Measurements from ENCODE around the gene CRB2.
A peak's percentile ranks its signal among the peaks of the same experiment; 100 is the strongest.
"Not testable (repeated sequence)": the region's sequence is repeated elsewhere in the genome, so short reads cannot be mapped to it uniquely, and the experiment has no call there.

CRB2 gene

GRCh38 chr9:123383512-123384170 is 27.6 kb downstream of the CRB2 start:
- DNase-seq = no peak

- peak; percentile 29 for DNase-seq
These were observed 31.7 kb downstream of the CRB2 start for GRCh38 chr9:123387686-123388085.

- DNase-seq = peak; percentile 36
These were observed 33.1 kb downstream of the CRB2 start for GRCh38 chr9:123389070-123389469.

GRCh38 chr9:123389698-123390097 is 33.7 kb downstream of the CRB2 start:
- no peak for DNase-seq

GRCh38 chr9:123390337-123391135 is 34.5 kb downstream of the CRB2 start:
- no peak for DNase-seq

- no peak for DNase-seq
These were observed 35.2 kb downstream of the CRB2 start for GRCh38 chr9:123391233-123391632.

- no peak for DNase-seq
These were observed 35.9 kb downstream of the CRB2 start for GRCh38 chr9:123391946-123392345.

GRCh38 chr9:123392802-123393201 is 36.8 kb downstream of the CRB2 start:
- no peak for DNase-seq

GRCh38 chr9:123394291-123395235 is 38.6 kb downstream of the CRB2 start:
- no peak for DNase-seq

GRCh38 chr9:123395276-123395688 is 39.3 kb downstream of the CRB2 start:
- no peak for DNase-seq

GRCh38 chr9:123395689-123396511 is 39.9 kb downstream of the CRB2 start:
- no peak for DNase-seq

- DNase-seq = no peak
These were observed 42.0 kb downstream of the CRB2 start for GRCh38 chr9:123397975-123398374.

GRCh38 chr9:123398938-123399337 is 42.9 kb downstream of the CRB2 start:
- DNase-seq = not testable (repeated sequence)

GRCh38 chr9:123399803-123400378 is 43.9 kb downstream of the CRB2 start:
- DNase-seq = no peak

GRCh38 chr9:123400926-123401503 is 45.0 kb downstream of the CRB2 start:
- DNase-seq = no peak

- peak; percentile 12 for DNase-seq
These were observed 46.0 kb downstream of the CRB2 start for GRCh38 chr9:123401879-123402513.

GRCh38 chr9:123402981-123403509 is 47.0 kb downstream of the CRB2 start:
- DNase-seq = no peak

GRCh38 chr9:123406016-123406415 is 50.0 kb downstream of the CRB2 start:
- no peak for DNase-seq

GRCh38 chr9:123406691-123407216 is 50.8 kb downstream of the CRB2 start:
- DNase-seq = no peak

- no peak for DNase-seq
These were observed 51.3 kb downstream of the CRB2 start for GRCh38 chr9:123407217-123407851.
